EH (cell line): Measurements from ENCODE around the gene PSG4.
"Not testable (repeated sequence)": the region's sequence is repeated elsewhere in the genome, so short reads cannot be mapped to it uniquely, and the experiment has no call there.

Experiments
- DNase-seq: peaks from one replicate; pipeline ENCODE4 v3.0.0-alpha.2; 2015; ENCODE audit warnings: low read depth

Gene PSG4

GRCh38 chr19:43198686-43199419 lies 6.6 kb downstream of the PSG4 start:
- DNase-seq, result not testable (repeated sequence)

DNA sequence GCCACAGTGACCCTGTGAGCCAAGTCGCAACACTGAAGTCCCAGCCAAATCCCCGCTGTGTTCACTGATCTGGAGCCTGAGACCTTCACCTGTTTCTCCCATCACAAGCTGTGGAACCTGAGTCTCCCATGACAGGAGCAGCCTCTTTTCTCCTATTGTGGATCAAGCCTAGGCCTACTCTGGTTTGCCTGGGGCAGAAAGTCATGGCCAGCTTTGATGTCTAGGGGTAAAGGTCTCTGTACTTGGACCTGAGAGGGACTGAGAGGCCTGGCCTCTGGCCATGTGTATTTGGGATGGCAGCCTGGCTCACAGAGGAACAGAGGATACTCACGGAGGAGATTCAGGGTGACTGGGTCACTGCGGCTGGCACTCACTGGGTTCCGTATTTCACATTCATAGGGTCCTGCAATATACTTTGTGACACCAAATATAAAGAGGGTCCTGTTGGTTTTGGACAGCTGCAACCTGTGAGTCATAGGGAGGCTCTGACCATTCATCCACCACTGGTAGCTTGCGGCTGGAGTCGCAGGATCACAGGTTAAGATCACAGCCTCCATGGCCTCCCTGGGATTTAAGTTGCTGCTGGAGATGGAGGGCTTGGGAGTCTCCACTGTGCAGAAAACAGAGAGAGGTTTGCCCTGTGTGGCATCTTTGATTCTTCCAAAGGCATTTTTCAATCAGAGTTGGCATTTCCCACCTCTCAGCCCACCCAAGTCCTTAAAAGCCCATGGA lies 7.6 kb downstream of the PSG4 start:
- DNase-seq, result not testable (repeated sequence)

DNA sequence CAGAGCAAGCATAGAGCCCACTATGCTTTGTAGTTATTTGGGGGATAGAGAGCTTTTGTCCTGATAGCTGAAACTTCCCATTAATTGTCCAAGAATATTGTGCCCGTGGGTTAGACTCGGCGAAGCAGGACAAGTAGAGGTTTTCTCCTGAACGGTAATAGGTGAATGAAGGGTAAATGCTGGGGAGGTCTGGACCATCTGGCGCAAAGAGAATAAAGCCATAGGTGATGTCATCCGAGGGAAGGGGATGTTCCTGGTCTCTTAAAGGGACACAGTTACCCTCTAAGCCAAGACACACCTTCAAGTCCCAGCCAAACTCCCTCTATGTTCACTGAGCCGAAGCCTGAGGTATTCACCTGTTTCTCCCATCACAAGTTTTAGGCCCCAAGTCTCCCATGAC lies 11.0 kb downstream of the PSG4 start:
- DNase-seq, result not testable (repeated sequence)

- DNase-seq, result not testable (repeated sequence)
Measured at GRCh38 chr19:43192381-43193155, 12.9 kb downstream of the PSG4 start.

- peak; percentile 30 for DNase-seq
Measured at GRCh38 chr19:43188092-43188491, 17.3 kb downstream of the PSG4 start.

DNA sequence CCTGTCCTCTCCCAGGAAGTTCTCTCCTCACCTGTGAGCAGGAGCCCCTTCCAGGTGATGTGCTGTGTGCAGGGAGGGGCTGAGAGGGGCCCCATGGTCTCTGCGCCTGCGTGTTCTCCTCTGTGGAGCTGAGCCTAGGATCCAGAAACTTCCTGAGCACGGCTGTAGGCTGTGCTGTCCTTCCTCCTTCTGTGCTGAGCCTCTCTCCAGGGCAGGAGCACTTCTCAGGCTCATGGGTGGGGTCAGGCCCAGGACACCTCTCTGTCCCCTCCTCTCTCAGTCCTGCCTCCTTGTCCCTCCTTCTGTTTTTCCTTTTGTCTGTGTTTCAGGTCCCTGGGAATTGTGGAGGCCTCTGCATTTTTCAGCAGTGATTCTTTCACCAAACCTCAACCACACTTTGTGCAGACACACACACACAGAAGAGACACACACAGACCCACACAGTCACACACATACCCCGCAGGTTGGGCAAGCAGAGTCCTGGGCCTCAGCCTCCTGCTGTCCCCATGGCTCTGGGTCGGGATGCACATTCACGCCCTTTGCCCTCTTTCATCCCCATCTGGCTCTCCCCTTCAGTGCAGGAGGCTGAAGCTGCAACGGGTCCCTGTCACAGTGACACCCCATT lies 19.0 kb downstream of the PSG4 start, which contains the start of gene PSG5:
TSS of gene PSG5 (minus strand) at position 226 of the 625 bp plus-strand sequence. CDS start at position 95, 131 bp downstream.
- peak; percentile 65 for DNase-seq

- DNase-seq, result peak; percentile 96
Measured at GRCh38 chr19:43181869-43182771, 23.3 kb downstream of the PSG4 start.

- DNase-seq, result not testable (repeated sequence)
Measured at GRCh38 chr19:43179569-43180147, 25.8 kb downstream of the PSG4 start.

DNA sequence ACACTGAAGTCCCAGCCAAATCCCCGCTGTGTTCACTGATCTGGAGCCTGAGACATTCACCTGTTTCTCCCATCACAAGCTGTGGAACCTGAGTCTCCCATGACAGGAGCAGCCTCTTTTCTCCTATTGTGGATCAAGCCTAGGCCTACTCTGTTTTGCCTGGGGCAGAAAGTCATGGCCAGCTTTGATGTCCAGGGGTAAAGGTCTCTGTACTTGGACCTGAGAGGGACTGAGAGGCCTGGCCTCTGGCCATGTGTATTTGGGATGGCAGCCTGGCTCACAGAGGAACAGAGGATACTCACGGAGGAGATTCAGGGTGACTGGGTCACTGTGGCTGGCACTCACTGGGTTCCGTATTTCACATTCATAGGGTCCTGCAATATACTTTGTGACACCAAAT lies 26.9 kb downstream of the PSG4 start:
- not testable (repeated sequence) for DNase-seq

- DNase-seq, result not testable (repeated sequence)
Measured at GRCh38 chr19:43165906-43166305, 39.5 kb downstream of the PSG4 start.

DNA sequence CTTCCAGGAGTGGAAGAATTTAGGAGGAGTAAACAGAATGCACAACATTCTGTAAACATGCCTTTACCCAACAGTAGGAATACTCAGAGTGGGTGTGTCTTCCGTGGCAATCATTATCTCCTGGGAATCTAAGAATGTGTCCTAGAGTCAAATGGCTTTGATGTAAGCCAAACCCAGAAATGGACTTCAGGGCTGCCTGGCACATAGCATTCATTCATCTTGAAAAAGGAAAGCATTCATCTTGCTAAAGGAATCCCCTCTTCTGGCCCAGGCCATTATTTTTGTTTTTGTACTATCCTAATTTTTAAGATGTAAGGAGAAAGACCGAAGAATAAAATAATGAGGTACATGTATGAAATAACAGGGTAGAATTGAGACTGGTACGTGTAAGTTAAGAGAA lies 42.3 kb downstream of the PSG4 start:
- not testable (repeated sequence) for DNase-seq

GRCh38 chr19:43162261-43162660 lies 43.2 kb downstream of the PSG4 start:
- not testable (repeated sequence) for DNase-seq

DNA sequence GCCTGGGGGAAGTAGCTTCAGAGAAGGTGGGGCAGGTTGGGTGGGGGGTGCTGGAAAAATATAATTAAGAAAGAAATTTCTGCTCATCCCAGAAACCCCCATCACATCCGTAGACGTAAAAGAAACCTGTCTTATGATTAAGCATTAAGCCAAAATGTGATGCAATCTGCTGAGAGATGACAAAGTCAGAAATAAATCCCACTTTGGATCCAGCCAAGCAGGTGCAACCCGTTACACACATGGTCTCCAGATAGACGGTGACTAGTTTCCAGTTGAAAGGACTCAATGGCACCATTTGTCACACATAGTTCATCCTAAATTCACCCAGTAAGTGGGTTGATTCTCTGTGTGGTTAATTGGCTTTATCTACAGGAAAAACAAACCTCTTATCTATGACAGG lies 53.2 kb downstream of the PSG4 start:
- no peak for DNase-seq

GRCh38 chr19:43149788-43150187 lies 55.6 kb downstream of the PSG4 start:
- DNase-seq, result not testable (repeated sequence)

GRCh38 chr19:43148233-43148632 lies 57.2 kb downstream of the PSG4 start:
- DNase-seq, result peak; percentile 87
